Right lung (tissue), 10 donors: ENCODE data around the gene ZBTB48. TPM values are rescaled to one million over a fixed set of nuclear protein-coding genes. Genes with fewer than 3 reads are reported as not detected.
"Not testable (repeated sequence)": the region's sequence is repeated elsewhere in the genome, so short reads cannot be mapped to it uniquely, and the experiment has no call there.

Experiments used
- DNase-seq, 2 donors: peaks; one replicate each; pipeline ENCODE4 v3.0.0-alpha.2; 2013
- long read RNA-seq, 8 donors: transcript quantifications; one replicate each; lab custom pipeline, GENCODE V29; 2026
- polyA plus RNA-seq, 5 donors: library from polyadenylated mRNA; unstranded; fragments of 120-200 nt; gene quantifications; one replicate each; pipeline versions ENCODE4 v1.2.1 to v1.2.3, GENCODE V29; 2013; ENCODE audit warnings: inconsistent platforms in 1 of 5, low replicate concordance in 1 of 5; ENCODE audit not compliant: insufficient read length in 5 of 5, insufficient read depth in 1 of 5

Gene ZBTB48
- polyA plus RNA-seq, result 10 to 100 TPM; 22.8 to 37.6 (median 32.7) TPM
- long read RNA-seq, donor 1, partial matches to known transcripts, result 0 of 4 reads
- long read RNA-seq, donor 1, other reads (novel, unspliced or antisense), result 0 of 4 reads
- long read RNA-seq, donor 2, partial matches to known transcripts, result 0 of 3 reads
- long read RNA-seq, donor 2, other reads (novel, unspliced or antisense), result 0 of 3 reads
- long read RNA-seq, donor 3, transcript ZBTB48-203 (3 exons, 1,001 nt), result major isoform, 5 of 7 reads
- long read RNA-seq, donor 3, partial matches to known transcripts, result 0 of 7 reads
- long read RNA-seq, donor 3, other reads (novel, unspliced or antisense), result 0 of 7 reads
- long read RNA-seq, donor 4, partial matches to known transcripts, result 0 of 2 reads
- long read RNA-seq, donor 4, other reads (novel, unspliced or antisense), result 0 of 2 reads
- long read RNA-seq, donor 5, partial matches to known transcripts, result 0 of 5 reads
- long read RNA-seq, donor 5, other reads (novel, unspliced or antisense), result 0 of 5 reads
- long read RNA-seq, donor 6, partial matches to known transcripts, result 0 of 1 reads
- long read RNA-seq, donor 6, other reads (novel, unspliced or antisense), result 0 of 1 reads
- long read RNA-seq, donor 7, partial matches to known transcripts, result 0 of 3 reads
- long read RNA-seq, donor 7, other reads (novel, unspliced or antisense), result 0 of 3 reads
- long read RNA-seq, donor 8, result 0 reads

DNA sequence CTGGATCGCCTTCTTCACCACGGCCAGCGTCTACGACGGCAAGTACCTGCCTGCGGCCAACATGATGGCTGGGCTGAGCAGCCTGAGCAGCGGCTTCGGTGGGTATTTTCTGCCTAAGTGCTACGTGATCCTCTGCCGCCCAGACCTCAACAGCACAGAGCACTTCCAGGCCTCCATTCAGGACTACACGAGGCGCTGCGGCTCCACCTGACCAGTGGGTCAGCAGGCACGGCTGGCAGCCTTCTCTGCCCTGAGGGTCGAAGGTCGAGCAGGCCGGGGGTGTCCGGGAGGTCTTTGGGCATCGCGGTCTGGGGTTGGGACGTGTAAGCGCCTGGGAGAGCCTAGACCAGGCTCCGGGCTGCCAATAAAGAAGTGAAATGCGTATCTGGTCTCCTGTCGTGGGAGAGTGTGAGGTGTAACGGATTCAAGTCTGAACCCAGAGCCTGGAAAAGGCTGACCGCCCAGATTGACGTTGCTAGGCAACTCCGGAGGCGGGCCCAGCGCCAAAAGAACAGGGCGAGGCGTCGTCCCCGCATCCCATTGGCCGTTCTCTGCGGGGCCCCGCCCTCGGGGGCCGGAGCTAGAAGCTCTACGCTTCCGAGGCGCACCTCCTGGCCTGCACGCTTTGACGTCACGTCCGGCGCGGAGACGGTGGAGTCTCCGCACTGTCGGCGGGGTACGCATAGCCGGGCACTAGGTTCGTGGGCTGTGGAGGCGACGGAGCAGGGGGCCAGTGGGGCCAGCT is at the start of gene ZBTB48:
TSS of gene ZBTB48 (plus strand) at position 621 of the 745 bp plus-strand sequence. CDS start 616 bp downstream, outside the sequence.
- peak; percentile 99 for DNase-seq

GRCh38 chr1:6530504-6531160 is 49.2 kb upstream of the ZBTB48 start:
- DNase-seq, result no peak

DNA sequence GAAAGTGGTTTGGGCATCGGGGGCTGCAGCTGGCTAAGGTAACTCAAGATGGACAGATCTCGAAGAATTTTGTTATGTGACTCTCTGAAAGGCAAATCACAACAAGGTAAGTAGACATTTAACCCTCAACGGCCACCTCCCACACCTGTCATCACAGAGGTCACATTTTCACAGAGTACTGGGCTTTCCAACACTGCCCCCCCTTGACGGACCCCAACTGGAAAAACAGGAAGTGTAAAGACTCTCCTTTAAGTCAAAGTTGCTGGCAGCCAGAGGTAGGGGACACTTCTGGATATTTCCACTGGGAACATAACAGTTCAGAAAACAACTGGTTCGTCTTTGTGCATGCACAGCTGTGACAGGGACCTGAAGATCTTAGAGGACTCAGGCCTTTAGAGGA is 47.8 kb upstream of the ZBTB48 start:
- DNase-seq, result no peak

DNA sequence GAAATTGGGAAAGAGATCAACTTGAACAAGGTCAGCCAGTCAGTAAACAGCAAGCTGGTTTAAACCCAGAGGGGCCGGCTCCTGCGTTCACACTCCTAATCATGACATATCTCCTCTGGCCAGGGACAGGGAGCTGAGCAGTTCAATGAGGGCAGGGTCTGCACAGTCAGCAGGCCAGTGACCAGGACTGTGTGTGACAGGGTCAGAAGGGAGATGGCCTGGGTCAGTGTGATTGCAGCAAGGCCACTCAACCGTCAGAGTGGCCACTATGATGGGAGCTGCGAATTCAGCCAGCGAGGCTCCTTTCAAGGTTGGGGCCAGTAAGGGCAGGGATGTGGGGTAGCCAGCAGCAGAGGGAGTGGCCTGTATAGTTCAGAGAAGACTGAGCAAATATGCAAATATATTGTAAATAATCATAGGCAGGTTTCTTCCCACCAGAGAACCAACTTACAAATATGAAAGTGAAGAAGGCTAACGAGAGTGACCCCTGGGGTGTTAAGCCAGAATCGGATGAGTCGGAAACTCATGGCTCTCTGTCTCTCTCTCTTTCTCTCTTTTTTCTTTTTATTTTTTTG is 45.5 kb upstream of the ZBTB48 start:
- DNase-seq, result no peak

DNA sequence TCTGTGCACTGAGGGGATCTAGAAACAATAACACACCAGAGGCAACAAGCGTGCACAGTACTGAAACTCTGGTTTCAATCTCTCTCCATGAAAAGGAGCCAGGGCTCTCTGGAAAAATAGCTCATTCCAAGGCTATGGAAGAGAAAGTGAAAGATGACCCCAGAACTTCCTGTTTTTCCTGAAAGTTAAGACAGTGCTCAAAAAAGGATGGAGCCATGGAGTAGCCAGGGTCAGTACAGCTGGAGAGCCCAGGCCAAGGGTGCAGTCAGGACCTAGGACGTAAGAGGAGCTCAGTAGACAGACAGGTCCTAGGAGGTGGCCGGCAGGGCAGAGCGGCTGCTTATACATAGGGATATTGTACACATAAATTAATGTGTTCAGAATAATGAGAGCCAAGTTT is 44.6 kb upstream of the ZBTB48 start:
- no peak for DNase-seq

DNA sequence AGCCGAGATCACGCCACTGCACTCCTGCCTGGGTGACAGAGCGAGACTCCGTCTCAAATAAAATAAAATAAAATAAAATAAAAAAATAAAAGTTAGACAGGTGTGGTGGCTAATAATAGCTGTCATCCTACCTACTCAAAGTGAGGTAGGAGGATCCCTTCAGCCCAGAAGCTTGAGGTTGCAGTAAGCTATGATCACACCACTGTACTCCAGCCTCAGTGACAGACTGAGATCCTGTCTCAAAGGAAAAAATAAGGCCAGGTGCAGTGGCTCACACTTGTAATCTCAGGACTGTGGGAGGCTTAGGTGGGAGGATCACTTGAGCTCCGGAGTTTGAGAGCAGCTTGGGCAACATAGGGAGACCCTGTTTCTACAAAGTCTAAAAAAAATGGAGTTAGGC is 43.5 kb upstream of the ZBTB48 start:
- no peak for DNase-seq

DNA sequence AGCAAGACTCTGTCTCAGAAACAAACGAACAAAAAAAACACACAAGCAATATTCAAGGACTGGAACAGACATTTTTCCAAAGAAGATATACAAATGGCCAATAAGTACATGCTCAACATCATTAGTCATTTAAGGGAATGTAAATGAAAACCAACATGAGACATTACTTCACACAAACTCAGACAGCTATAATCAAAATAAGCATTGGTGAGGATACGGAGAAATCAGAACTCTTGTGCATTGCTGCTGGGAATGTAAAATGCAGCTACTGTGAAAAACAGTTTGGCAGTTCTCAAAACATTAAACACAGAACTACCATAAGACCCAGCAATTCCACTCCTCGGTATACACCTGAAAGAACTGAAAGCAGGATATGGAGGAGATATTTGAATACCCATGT is 40.8 kb upstream of the ZBTB48 start:
- no peak for DNase-seq

GRCh38 chr1:6544831-6545230 is 35.0 kb upstream of the ZBTB48 start:
- no peak for DNase-seq

DNA sequence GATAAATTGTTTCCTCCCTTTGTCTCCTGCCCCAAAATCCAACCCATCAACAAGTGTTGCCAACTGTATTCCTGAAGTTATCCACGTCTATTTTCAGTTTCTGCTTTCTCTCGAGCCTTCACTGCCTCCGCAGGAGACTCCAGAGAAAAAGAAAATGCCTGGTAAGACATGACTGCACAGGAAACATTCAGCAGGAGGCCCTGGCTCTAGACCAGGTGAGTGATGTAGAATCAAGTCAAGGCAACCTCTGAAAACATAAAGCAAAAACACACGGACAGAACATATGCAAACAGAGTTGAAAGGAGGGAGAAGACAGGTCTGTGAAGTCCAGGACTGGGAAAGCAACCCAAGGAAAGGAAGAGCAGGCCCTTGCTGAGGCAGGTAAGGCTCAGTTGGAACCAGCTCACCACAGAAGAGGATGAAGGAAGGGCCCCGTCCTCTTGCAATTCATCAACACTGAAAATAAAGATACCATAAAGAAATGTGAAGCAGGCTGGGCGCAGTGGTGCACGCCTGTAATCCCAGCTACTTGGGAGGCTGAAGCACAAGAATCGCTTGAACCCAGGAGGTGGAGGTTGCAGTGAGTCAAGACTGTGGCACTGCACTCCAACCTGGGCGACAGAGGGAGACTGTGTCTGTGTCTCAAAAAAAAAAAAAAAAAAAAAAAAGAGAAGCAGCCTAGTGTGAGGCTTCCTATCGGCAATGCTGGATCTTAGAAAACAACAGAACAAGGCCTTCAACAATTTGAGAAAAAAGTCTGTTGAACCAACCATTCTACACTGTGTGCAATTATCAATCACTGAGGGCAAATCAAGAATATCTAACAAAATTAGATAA is 34.3 kb upstream of the ZBTB48 start:
- no peak for DNase-seq

GRCh38 chr1:6546326-6546725 is 33.5 kb upstream of the ZBTB48 start:
- no peak for DNase-seq

- DNase-seq, result no peak
These were observed 32.5 kb upstream of the ZBTB48 start for GRCh38 chr1:6547301-6547700.

GRCh38 chr1:6554031-6554906 is 25.5 kb upstream of the ZBTB48 start, which contains the start of gene NOL9:
Gene NOL9 (minus strand): TSS chr1:6554513. CDS start chr1:6554502, 11 bp downstream.
- peak; percentile 94 for DNase-seq

DNA sequence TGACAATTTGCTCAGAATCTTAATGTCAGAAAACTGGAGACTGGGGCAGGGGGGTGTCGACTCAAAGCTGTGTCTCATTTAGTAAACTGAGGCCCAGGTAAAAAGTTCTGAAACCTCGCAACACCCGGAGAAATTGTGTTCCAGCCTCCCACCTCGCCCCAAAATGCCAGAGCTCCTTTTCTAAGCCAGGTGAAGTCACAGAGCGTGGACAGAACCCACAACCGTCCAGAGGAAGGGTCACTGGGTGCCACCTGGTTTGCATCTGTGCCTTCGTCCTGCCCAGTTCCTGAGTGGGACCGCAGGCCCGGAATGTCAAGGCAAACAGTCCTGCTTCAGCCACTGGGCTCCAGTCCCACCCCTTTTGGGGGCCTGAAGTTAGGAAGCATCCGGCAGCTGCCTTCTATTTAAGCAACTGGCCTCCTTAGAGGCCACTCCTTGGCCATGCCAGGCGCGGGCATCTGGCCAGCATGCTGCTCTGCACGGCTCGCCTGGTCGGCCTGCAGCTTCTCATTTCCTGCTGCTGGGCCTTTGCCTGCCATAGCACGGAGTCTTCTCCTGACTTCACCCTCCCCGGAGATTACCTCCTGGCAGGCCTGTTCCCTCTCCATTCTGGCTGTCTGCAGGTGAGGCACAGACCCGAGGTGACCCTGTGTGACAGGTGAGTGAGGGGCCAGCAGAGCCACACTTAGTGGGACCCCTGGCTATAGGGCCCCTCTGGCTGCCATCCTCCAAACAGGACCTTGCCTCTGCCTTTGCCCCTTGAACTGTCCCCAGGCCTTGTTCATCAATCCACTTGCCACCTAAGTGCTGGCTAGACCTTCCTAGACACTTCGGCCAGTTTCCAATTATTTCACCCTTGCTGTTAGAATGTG is 24.7 kb upstream of the ZBTB48 start, which contains the start of gene TAS1R1:
TSS of gene TAS1R1 (plus strand) at position 401 of the 872 bp plus-strand sequence. CDS start at position 468, 67 bp downstream.
- no peak for DNase-seq

DNA sequence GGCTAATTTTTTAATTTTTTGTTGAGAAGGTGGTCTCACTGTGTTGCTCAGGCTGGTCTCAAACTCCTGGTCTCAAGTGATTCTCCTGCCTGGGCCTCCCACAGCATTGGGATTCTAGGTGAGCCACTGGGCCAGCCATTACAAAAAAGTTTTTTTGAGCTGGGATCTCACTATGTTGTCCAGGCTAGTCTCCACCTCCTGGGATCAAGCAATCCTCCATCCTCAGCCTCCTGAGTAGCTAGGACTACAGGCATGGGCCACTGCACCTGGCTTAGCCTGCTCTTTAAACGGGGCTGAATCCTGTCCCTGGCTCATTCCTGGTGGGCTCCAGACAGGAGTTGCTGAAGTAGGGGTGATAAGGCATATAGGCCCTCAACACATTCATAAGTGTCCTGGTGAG is 22.2 kb upstream of the ZBTB48 start:
- no peak for DNase-seq

DNA sequence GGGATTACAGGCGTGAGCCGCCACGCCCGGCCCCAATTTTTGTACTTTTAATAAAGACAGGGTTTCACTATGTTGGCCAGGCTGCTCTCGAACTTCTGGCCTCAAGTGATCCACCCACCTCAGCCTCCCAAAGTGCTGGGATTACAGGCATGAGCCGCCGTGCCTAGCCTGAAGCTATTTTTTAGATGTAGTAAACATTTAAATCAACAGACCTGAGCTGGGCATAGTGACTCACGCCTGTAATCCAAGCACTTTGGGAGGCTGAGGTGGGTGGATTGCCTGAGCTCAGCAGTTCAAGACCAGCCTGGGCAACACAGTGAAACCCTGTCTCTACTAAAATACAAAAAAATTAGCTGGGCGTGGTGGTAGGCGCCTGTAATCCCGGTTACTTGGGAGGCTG is 20.6 kb upstream of the ZBTB48 start:
- not testable (repeated sequence) for DNase-seq

- DNase-seq, result peak in 1 of 2 donors; percentile 23
These were observed 19.5 kb upstream of the ZBTB48 start for GRCh38 chr1:6560267-6560666.

DNA sequence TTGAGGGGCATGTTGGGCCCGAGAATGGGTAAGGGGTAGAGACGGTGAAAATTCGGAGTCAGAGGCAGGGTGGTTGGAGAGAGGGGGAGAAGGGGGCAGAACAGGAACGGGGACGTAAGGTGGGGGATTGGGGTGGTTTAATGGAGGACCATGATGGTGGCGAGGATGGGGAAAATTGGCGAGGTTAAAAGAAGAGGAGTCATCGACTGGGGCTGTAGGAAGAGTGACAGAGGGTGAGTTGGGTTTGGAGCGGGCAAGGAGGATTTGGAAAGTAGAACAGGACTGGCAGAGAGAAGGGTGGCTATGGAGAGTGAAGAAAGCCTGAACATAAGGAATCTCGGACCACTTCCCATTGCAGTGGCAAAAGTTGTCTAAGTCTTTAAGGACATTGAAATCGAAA is 10.8 kb upstream of the ZBTB48 start:
- no peak for DNase-seq

DNA sequence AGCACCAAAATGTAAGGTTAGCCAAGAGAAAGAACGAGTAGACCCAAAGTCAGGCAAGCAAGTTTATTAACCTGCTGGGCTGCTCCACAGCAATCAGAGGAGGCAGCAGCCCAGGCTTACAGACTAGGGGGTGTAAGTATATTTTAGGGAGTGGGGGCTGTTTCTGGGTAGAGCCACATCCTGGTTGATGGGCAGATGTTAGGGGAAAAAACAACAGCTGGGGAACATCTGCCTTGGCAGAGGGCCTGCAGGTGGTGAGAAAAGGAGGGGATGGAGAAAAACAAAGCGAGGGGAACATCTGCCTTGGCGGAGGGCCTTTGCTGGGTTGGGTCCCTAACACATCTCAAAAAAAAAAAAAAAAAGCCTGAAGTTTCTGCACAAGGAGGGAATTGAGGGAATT is 9.7 kb upstream of the ZBTB48 start:
- no peak for DNase-seq
